GM21360 (cell line): Measurements from ENCODE around the gene SLC3A2.

ENCODE experiments used
- ATAC-seq: cut with Tn5 transposase; IDR thresholded peaks from one replicate; pipeline ENCODE4 v1.9.1; 2021; ENCODE audit warnings: mild to moderate bottlenecking, moderate library complexity; ENCODE audit not compliant: unreplicated experiment

SLC3A2 gene

GRCh38 chr11:62879235-62879978 lies 1.3 kb upstream of the SLC3A2 start:
- no peak for ATAC-seq

- ATAC-seq, result peak; percentile 6
Observed at GRCh38 chr11:62880231-62880802, 379 bp upstream of the SLC3A2 start.

GRCh38 chr11:62881579-62882430 lies 1.1 kb downstream of the SLC3A2 start:
- peak; percentile 40 for ATAC-seq

GRCh38 chr11:62882431-62882749 lies 1.7 kb downstream of the SLC3A2 start:
- no peak for ATAC-seq

- ATAC-seq, result no peak
Observed at GRCh38 chr11:62882788-62883501, 2.2 kb downstream of the SLC3A2 start.

DNA sequence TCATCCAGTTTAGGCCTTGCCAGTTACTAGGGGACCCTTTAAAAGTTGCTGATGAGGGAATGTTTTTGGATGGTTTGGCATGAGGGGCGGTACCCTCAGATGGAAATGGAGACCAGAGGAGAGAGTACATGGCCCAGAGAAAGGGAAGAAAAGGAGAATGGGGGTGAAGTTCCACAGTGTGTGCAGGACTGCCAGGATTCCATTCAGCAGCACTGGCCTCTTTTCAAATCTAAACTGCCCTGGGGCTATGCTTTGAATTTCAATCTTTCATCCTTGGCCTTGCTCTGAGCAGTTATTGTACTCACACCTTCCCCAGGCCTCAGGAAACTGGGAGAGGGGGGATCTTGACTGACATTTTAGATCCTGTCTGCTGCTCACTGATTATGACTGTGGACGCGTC lies 3.0 kb downstream of the SLC3A2 start:
- ATAC-seq, result no peak

- ATAC-seq, result no peak
Observed at GRCh38 chr11:62885137-62885750, 4.5 kb downstream of the SLC3A2 start.

GRCh38 chr11:62888406-62888805 lies 7.7 kb downstream of the SLC3A2 start:
- no peak for ATAC-seq

GRCh38 chr11:62889126-62889483 lies 8.4 kb downstream of the SLC3A2 start:
- no peak for ATAC-seq

DNA sequence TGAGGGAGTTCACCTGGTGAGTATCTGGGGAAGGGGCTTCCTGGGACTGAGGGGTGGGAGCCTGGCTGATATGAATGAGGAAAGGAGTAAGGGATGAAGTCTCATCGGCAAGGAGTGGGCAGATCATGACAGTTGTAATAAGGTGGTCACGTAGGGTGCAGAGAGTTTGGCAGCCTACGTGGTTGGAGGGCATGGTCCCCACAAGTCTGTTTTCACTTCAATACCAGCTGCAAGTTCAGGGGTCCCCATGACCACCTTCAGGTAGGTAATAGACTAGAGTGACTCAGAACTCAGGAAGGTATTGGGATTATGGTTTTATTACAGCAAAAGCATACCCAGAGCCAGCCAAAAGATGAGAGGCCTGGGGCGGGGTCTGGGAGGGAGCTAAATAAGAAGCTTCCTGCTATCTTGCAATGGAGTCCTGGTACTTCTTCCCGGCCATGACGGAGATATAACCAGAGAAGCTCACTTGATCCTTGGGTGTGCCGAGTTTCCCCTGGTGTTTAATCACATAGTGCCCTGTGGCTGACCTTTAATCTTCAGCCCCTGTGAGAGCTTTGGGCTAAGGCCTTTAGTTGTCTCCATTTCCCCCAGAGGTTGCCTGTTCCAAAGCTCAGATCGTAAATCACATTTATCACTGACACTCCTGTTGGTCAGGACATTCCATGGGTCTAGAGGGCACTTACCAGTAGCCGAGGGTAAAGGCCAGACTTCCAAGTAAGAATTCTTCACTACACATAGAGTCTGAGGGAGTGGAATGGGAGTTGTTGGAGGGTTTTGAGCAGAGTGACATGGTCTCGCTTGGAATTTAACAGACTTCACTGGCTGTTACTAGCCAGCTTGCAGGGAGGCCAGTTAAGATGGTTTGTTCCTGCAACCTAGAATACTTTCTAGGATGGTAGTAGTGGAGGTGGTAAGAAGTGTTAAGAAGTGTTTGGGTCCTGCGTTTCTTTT lies 9.1 kb downstream of the SLC3A2 start:
- ATAC-seq, result no peak

DNA sequence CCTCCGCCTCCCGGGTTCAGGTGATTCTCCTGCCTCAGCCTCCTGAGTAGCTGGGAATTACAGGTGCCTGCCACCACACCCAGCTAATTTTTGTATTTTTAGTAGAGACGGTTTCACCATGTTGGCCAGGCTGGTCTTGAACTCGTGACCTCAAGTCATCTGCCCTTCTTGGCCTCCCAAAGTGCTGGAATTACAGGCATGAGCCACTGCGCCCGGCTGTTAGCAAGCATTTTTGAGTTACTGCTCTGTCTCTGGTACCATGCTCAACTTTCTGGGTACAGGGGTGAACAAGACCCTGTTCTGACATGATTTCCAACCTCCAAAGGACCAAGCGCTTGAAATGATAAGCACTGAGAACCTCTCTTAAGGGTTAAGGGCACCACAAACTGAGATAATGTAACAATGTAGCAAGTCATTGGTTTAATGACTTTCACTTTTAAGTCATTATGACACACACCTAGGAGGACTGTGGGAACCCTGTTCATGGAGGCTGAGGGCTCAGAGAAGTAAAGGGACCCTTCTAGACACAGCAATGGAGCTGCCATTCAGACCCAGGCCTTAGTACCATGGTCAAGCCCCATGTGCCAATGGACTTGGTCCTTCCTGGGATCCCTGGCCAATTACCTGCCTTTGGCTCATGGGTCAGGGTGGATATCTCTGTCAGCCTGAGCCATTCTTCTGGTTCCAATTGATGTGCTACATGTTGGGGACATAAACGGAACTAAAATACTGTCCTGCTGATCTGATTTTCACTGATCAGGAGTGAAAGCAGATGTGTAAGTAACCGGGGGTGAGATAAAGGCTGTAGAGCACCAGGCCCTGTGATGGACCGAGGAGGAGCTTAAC lies 11.6 kb downstream of the SLC3A2 start:
- no peak for ATAC-seq

- ATAC-seq, result no peak
Observed at GRCh38 chr11:62895501-62895900, 14.8 kb downstream of the SLC3A2 start.

- ATAC-seq, result no peak
Observed at GRCh38 chr11:62896049-62896448, 15.4 kb downstream of the SLC3A2 start.

DNA sequence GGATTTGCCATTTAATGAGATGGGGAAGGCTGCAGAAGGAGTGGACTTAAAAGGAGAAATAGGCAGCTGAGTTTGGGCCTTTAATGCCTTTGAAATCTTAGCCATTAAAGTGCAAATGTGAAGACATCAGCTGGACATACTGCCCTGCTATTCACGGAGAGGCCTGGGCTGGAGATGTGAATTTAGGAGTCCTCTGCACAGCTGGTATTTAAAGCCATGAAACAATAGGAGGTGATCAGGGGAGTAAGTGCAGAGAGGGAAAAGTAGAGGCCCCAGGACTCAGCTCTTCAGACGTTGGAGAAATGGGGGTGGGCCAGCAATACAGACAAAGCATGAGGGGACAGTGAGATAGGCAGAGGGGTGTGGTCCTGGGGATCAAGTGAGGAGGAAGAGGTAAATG lies 16.6 kb downstream of the SLC3A2 start:
- no peak for ATAC-seq

DNA sequence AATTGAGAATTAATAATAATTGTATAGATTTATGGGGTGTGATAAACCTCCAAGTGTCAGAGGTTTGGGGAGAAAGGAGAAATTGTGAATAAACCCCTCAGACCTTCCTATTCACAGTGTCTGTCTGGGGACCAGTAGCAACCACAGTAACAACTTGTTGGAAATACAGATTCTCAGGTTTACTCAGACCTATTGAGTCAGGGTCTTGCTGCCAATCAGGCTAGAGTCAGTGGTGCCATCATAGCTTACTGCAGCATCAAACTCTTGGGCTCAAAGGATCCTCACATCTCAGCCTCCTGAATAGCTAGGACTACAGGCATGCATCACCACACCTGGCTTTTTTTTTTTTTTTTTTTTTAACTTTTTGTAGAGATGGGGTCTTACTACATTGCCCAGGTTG lies 17.3 kb downstream of the SLC3A2 start:
- no peak for ATAC-seq

GRCh38 chr11:62902932-62903331 lies 22.2 kb downstream of the SLC3A2 start:
- no peak for ATAC-seq

DNA sequence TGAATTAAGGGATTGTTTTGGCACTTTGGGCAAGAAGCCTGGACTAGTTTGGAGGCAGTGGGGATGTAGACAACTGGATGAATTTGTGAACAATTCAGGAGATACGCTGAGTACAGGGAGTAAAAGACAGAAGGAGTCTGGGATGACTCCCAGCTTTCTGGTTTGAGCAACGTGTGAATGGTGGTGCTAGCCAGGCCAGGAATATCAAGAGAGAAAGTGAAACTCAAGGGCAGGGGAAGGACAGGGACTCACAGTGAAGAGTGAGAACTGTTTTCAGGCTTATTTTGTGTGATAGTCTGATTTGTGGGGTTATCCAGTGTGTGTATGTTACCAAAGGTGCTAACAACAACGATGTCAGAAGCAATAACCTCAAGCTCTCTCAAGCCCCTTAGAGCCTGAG lies 24.6 kb downstream of the SLC3A2 start:
- no peak for ATAC-seq

- ATAC-seq, result peak; percentile 63
Observed at GRCh38 chr11:62905927-62906531, 25.3 kb downstream of the SLC3A2 start.
